WTC11 (cell line): ENCODE data around the gene VEGFA. TPM values are rescaled to one million over a fixed set of nuclear protein-coding genes. Genes with fewer than 3 reads are reported as not detected.

Experiments
- ATAC-seq: fragments of 200-7000 bp; cut with Tn5 transposase; 2 replicates; pipeline ENCODE4 v1.10.0; 2021; ENCODE audit warnings: mild to moderate bottlenecking, moderate library complexity
- CTCF ChIA-PET: fragments of 300-600 bp; sonication (Branson Sonifier 250); formaldehyde crosslinking; loops from one replicate; lab custom pipeline; 2021; ENCODE audit warnings: antibody characterized with exemption; lab: Charles Lee
- POLR2A ChIA-PET: fragments of 350-600 bp; sonication (Branson Sonifier 250); formaldehyde crosslinking; loops from one replicate; lab custom pipeline; 2021; ENCODE audit warnings: antibody characterized with exemption; lab: Charles Lee
- DNase-seq: peaks from one replicate; pipeline ENCODE4 v3.0.0; 2021; ENCODE audit warnings: low spot score
- H3K27ac Mint-ChIP-seq: 2 replicates; pipeline ENCODE4 v1.8.0; 2021; ENCODE audit warnings: mixed read lengths
- H3K27me3 Mint-ChIP-seq: 2 replicates; pipeline ENCODE4 v1.8.0; 2021; ENCODE audit warnings: low read depth, mild to moderate bottlenecking, moderate library complexity, mixed read lengths
- H3K36me3 Mint-ChIP-seq: 2 replicates; pipeline ENCODE4 v1.8.0; 2021; ENCODE audit warnings: mixed read lengths
- H3K4me1 Mint-ChIP-seq: 2 replicates; pipeline ENCODE4 v1.8.0; 2022; ENCODE audit warnings: mixed read lengths
- H3K4me3 Mint-ChIP-seq: 2 replicates; pipeline ENCODE4 v1.8.0; 2021; ENCODE audit warnings: mild to moderate bottlenecking, moderate library complexity, mixed read lengths
- H3K9me3 Mint-ChIP-seq: 2 replicates; pipeline ENCODE4 v1.8.0; 2021; ENCODE audit warnings: mixed read lengths
- ARID4B ChIP-seq: sonication (generic); formaldehyde crosslinking; IDR thresholded peaks from 2 replicates; pipeline ENCODE4 v1.8.0; 2023; ENCODE audit warnings: missing genetic modification reagents, mild to moderate bottlenecking, borderline replicate concordance
- ATF6 ChIP-seq: sonication (generic); formaldehyde crosslinking; IDR thresholded peaks from 2 replicates; pipeline ENCODE4 v1.8.1; 2023; ENCODE audit warnings: mild to moderate bottlenecking, missing genetic modification reagents
- CREM ChIP-seq: sonication (generic); formaldehyde crosslinking; IDR thresholded peaks from 2 replicates; pipeline ENCODE4 v1.8.1; 2022; ENCODE audit warnings: mild to moderate bottlenecking, missing genetic modification reagents, moderate library complexity
- FOXP1 ChIP-seq: sonication (generic); formaldehyde crosslinking; IDR thresholded peaks from 2 replicates; pipeline ENCODE4 v1.8.0; 2022; ENCODE audit warnings: missing genetic modification reagents, mild to moderate bottlenecking, moderate library complexity, borderline replicate concordance
- HMGA2 ChIP-seq: fragments of 250-450 bp; sonication (Bioruptor Pico); IDR thresholded peaks from 2 replicates; pipeline ENCODE4 v1.4.0; 2021; ENCODE audit warnings: mild to moderate bottlenecking, moderate library complexity
- IRF1 ChIP-seq: sonication (generic); formaldehyde crosslinking; IDR thresholded peaks from 2 replicates; pipeline ENCODE4 v1.8.0; 2023; ENCODE audit warnings: missing genetic modification reagents
- NFE2L1 ChIP-seq: sonication (generic); formaldehyde crosslinking; IDR thresholded peaks from 2 replicates; pipeline ENCODE4 v1.8.1; 2023; ENCODE audit warnings: missing genetic modification reagents
- NR1H2 ChIP-seq: sonication (generic); formaldehyde crosslinking; IDR thresholded peaks from 2 replicates; pipeline ENCODE4 v1.9.0; 2021; ENCODE audit warnings: mild to moderate bottlenecking, moderate library complexity, missing genetic modification reagents
- STAT6 ChIP-seq: sonication (generic); formaldehyde crosslinking; conservative IDR thresholded peaks from 2 replicates; pipeline ENCODE4 v1.8.1; 2023; ENCODE audit warnings: mild to moderate bottlenecking, low read depth, missing genetic modification reagents, moderate library complexity
- TCF7 ChIP-seq: sonication (generic); formaldehyde crosslinking; IDR thresholded peaks from 2 replicates; pipeline ENCODE4 v1.8.0; 2022; ENCODE audit warnings: mild to moderate bottlenecking, low read depth, missing genetic modification reagents, moderate library complexity
- ZNF138 ChIP-seq: sonication (generic); formaldehyde crosslinking; conservative IDR thresholded peaks from 2 replicates; pipeline ENCODE4 v1.8.1; 2022; ENCODE audit warnings: mild to moderate bottlenecking, moderate library complexity, missing genetic modification reagents
- ZNF219 ChIP-seq: sonication (generic); formaldehyde crosslinking; IDR thresholded peaks from 2 replicates; pipeline ENCODE4 v1.8.0; 2023; ENCODE audit warnings: missing genetic modification reagents, mild to moderate bottlenecking, borderline replicate concordance
- ZNF263 ChIP-seq: sonication (generic); formaldehyde crosslinking; IDR thresholded peaks from 2 replicates; pipeline ENCODE4 v1.8.1; 2022; ENCODE audit warnings: low read depth, mild to moderate bottlenecking, moderate library complexity, missing genetic modification reagents
- ZNF317 ChIP-seq: sonication (generic); formaldehyde crosslinking; IDR thresholded peaks from 2 replicates; pipeline ENCODE4 v1.8.1; 2023; ENCODE audit warnings: low read depth, mild to moderate bottlenecking, moderate library complexity, missing genetic modification reagents, borderline replicate concordance
- ZNF423 ChIP-seq: fragments of 250-450 bp; sonication (Bioruptor Pico); IDR thresholded peaks from 2 replicates; pipeline ENCODE4 v2.1.2; 2022; ENCODE audit warnings: mild to moderate bottlenecking, moderate library complexity
- ZNF671 ChIP-seq: fragments of 250-450 bp; sonication (Bioruptor Pico); IDR thresholded peaks from 2 replicates; pipeline ENCODE4 v1.8.0; 2021; ENCODE audit warnings: mild to moderate bottlenecking
- total RNA-seq: library from RNA; stranded (reverse); gene quantifications from 3 replicates; pipeline ENCODE4 v1.2.3, GENCODE V29; 2021

Gene VEGFA
- total RNA-seq, 1 experiment from 2014 or later, result 43.8 TPM

- TF ChIP-seq STAT6 (CRISPR knock-in tag) (no peak), IRF1 (CRISPR knock-in tag) (no peak), ZNF317 (CRISPR knock-in tag) (no peak), HMGA2 (CRISPR knock-in tag) (no peak), CREM (CRISPR knock-in tag) (no peak), ATF6 (no peak), ZNF423 (no peak), ZNF263 (no peak)
These were observed 37.4 kb downstream of the VEGFA start (continued) for GRCh38 chr6:43807228-43808061.

- Mint-ChIP-seq H3K4me3 (no peak overlapping the region), H3K36me3 (no peaks in the 10 kb centered on the region), H3K4me1 (peaks cover 6% of the 10 kb centered on the region), H3K9me3 (no peaks in the 10 kb centered on the region), H3K27ac (no peak overlapping the region), H3K27me3 (no peaks in the 10 kb centered on the region)
- DNase-seq (no peak), ATAC-seq (no peak)
- TF ChIP-seq NR1H2 (CRISPR knock-in tag) (no peak), ZNF671 (CRISPR knock-in tag) (no peak), ZNF138 (no peak), ARID4B (no peak), CREM (CRISPR knock-in tag) (no peak), TCF7 (CRISPR knock-in tag) (no peak), NFE2L1 (no peak), FOXP1 (CRISPR knock-in tag) (no peak), ZNF219 (CRISPR knock-in tag) (no peak)
- CTCF ChIA-PET, result interaction anchor here (0.8 to 1.9 kb wide), 3 partner anchors 9 to 266 kb away, joined by 3 to 8 read pairs (median 4); no protein-coding TSS in a partner anchor
- POLR2A ChIA-PET, result interaction anchor here (0.6 kb wide), 1 partner anchor 20 kb away, joined by 3 read pairs; no protein-coding TSS in a partner anchor
These were observed 38.4 kb downstream of the VEGFA start for GRCh38 chr6:43808412-43808811.
